NT2/D1 (cell line): Measurements from ENCODE around the gene HDAC10.

Experiments used
- DNase-seq: peaks from one replicate; pipeline ENCODE4 v3.0.0-alpha.2; 2011; ENCODE audit warnings: low read depth, low spot score
- H3K27me3 ChIP-seq: 2 replicates; pipeline ENCODE4 v1.6.0; 2011; ENCODE audit warnings: mild to moderate bottlenecking; ENCODE audit not compliant: insufficient read length, insufficient read depth
- H3K36me3 ChIP-seq: 2 replicates; pipeline ENCODE4 v1.6.1; 2011; ENCODE audit warnings: mild to moderate bottlenecking, low read length, mixed read lengths; ENCODE audit not compliant: insufficient read depth, insufficient read length
- H3K4me1 ChIP-seq: 2 replicates; pipeline ENCODE4 v1.5.1; 2011; ENCODE audit not compliant: insufficient read depth, insufficient read length
- H3K4me3 ChIP-seq: 2 replicates; pipeline ENCODE4 v1.5.1; 2011; ENCODE audit warnings: low read depth; ENCODE audit not compliant: insufficient read length
- H3K9ac ChIP-seq: 2 replicates; pipeline ENCODE4 v1.6.0; 2011; ENCODE audit warnings: low read depth; ENCODE audit not compliant: insufficient read length
- H3K9me3 ChIP-seq: 2 replicates; pipeline ENCODE4 v1.5.1; 2011; ENCODE audit warnings: mild to moderate bottlenecking, low read length; ENCODE audit not compliant: insufficient read depth
- SUZ12 ChIP-seq: IDR thresholded peaks from 2 replicates; pipeline ENCODE4 v1.6.1; 2011; ENCODE audit not compliant: insufficient read length, insufficient read depth; ENCODE audit errors: extremely low read depth
- YY1 ChIP-seq: IDR thresholded peaks from 2 replicates; pipeline ENCODE4 v1.6.1; 2011; ENCODE audit not compliant: insufficient read length, insufficient read depth
- ZNF274 ChIP-seq: IDR thresholded peaks from 2 replicates; pipeline ENCODE4 v1.6.1; 2011; ENCODE audit warnings: mild to moderate bottlenecking, low read depth, low read length

HDAC10 gene

GRCh38 chr22:50287731-50288130 is 36.7 kb upstream of the HDAC10 start:
- Histone ChIP-seq H3K9me3 (no peaks in the 10 kb centered on the region), H3K4me1 (peaks cover 8% of the 10 kb centered on the region), H3K36me3 (peaks cover 71% of the 10 kb centered on the region), H3K4me3 (no peak overlapping the region), H3K27me3 (no peaks in the 10 kb centered on the region), H3K9ac (no peak overlapping the region)
- DNase-seq, result no peak
- TF ChIP-seq SUZ12 (no peak), ZNF274 (no peak), YY1 (no peak)

- peaks cover 4% of the 10 kb centered on the region for H3K4me1 ChIP-seq
Measured at GRCh38 chr22:50286701-50287318, 35.7 kb upstream of the HDAC10 start.

GRCh38 chr22:50286275-50286674 is 35.2 kb upstream of the HDAC10 start:
- H3K36me3 ChIP-seq, result peaks cover 76% of the 10 kb centered on the region
- H3K9me3 ChIP-seq, result no peaks in the 10 kb centered on the region
- H3K4me1 ChIP-seq, result no peaks in the 10 kb centered on the region
- H3K27me3 ChIP-seq, result no peaks in the 10 kb centered on the region
- no peak for DNase-seq
- no peak overlapping the region for H3K4me3 ChIP-seq
- TF ChIP-seq YY1 (no peak), ZNF274 (no peak), SUZ12 (no peak)
- no peak overlapping the region for H3K9ac ChIP-seq

More at GRCh38 chr22:50286701-50287318, 35.7 kb upstream of the HDAC10 start:
- TF ChIP-seq ZNF274, result no peak
- TF ChIP-seq YY1, result no peak
- no peak for TF ChIP-seq SUZ12
- DNase-seq, result no peak
- Histone ChIP-seq H3K9ac (no peak overlapping the region), H3K9me3 (no peaks in the 10 kb centered on the region), H3K36me3 (peaks cover 76% of the 10 kb centered on the region), H3K27me3 (no peaks in the 10 kb centered on the region), H3K4me3 (no peak overlapping the region)

DNA sequence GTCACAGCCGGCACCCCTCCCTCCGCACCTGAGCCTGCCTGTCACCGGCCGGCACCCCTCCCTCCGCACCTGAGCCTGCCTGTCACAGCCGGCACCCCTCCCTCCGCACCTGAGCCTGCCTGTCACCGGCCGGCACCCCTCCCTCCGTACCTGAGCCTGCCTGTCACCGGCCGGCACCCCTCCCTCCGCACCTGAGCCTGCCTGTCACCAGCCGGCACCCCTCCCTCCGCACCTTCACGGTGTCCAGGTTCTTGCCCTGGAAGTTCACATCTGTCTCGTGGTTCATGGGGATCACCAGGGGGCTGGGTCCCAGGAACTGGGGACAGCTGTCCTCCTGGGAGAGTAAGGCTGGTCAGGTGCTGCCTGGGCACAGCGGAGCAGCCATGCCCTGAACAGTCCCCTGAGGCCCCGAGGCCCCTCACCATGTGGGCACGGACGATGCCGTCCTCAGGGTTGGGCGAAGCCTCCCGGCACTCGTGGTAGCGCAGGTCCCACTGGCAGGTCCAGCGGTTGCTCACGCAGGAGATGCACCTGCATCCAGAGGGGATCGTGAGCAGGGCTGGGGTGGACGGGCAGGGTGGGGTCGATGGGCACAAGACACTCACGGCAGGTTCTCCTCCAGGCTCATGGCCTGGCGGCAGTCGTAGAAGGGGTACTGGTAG is 34.6 kb upstream of the HDAC10 start:
- TF ChIP-seq YY1 (no peak), SUZ12 (no peak), ZNF274 (no peak)
- no peaks in the 10 kb centered on the region for H3K9me3 ChIP-seq
- no peaks in the 10 kb centered on the region for H3K4me1 ChIP-seq
- H3K4me3 ChIP-seq, result no peak overlapping the region
- H3K9ac ChIP-seq, result no peak overlapping the region
- DNase-seq, result no peak
- H3K36me3 ChIP-seq, result peaks cover 76% of the 10 kb centered on the region
- no peaks in the 10 kb centered on the region for H3K27me3 ChIP-seq

- H3K9ac ChIP-seq, result no peak overlapping the region
- TF ChIP-seq ZNF274, result no peak
- no peak for TF ChIP-seq YY1
- TF ChIP-seq SUZ12, result no peak
- H3K27me3 ChIP-seq, result no peaks in the 10 kb centered on the region
- no peak for DNase-seq
- H3K9me3 ChIP-seq, result no peaks in the 10 kb centered on the region
- H3K4me1 ChIP-seq, result no peaks in the 10 kb centered on the region
- peaks cover 75% of the 10 kb centered on the region for H3K36me3 ChIP-seq
- H3K4me3 ChIP-seq, result no peak overlapping the region
Measured at GRCh38 chr22:50284479-50284878, 33.4 kb upstream of the HDAC10 start.

- peaks cover 74% of the 10 kb centered on the region for H3K36me3 ChIP-seq
- TF ChIP-seq ZNF274 (no peak), YY1 (no peak), SUZ12 (no peak)
Measured at GRCh38 chr22:50283821-50284220, 32.8 kb upstream of the HDAC10 start.

DNA sequence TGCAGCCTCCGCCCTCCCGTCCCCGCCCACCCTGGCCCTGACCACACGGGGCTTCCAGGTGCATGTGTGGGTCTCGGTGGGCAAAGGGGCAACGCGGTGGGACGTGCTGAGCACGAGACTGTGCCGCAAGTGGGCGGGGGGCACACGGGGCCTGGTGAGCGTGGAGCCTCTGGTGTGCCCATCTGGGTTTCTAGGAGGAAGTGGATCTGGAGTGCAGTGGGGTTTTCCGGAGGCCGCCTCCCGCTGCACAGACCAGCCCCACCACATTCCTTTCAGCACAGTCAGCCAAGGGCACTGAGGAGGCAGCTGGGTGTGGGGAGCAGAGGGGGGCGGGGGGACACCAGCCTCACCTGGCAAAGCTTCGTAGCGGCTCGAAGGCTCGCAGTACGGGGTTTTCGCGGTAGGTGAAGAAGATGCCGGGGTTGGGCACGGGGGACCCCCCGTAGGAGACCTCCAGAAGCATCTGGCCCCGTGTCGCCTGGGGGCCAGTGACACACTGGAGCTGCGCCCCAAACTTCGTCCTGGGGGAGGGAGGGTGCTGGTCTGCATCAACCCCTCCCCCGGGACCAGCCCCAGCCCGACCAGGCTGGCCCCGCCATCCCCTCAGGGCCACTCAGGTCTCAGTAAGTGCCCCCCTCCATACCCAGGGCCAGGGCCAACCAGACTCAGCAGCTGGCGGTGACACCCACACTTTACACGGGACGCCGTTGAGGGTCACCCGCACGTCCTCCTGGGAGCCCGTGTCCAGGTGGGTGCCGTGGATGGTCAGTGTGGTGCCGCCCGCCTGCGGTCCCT is 31.5 kb upstream of the HDAC10 start:
- no peaks in the 10 kb centered on the region for H3K9me3 ChIP-seq
- H3K27me3 ChIP-seq, result no peaks in the 10 kb centered on the region
- TF ChIP-seq YY1 (no peak), SUZ12 (no peak), ZNF274 (no peak)
- H3K36me3 ChIP-seq, result peaks cover 76% of the 10 kb centered on the region
- H3K4me3 ChIP-seq, result no peak overlapping the region
- no peaks in the 10 kb centered on the region for H3K4me1 ChIP-seq
- no peak for DNase-seq
- no peak overlapping the region for H3K9ac ChIP-seq

More at GRCh38 chr22:50283821-50284220, 32.8 kb upstream of the HDAC10 start:
- no peak overlapping the region for H3K9ac ChIP-seq
- H3K9me3 ChIP-seq, result no peaks in the 10 kb centered on the region
- H3K4me3 ChIP-seq, result no peak overlapping the region
- no peak for DNase-seq
- no peaks in the 10 kb centered on the region for H3K27me3 ChIP-seq
- no peaks in the 10 kb centered on the region for H3K4me1 ChIP-seq
